ENCODE measurements around the gene SH3TC1.

The SH3TC1 gene

GRCh38 chr4:8174970-8175369 is 24.1 kb upstream of the SH3TC1 start:
- TF ChIP-seq CTCF (conservative IDR thresholded peaks at IDR 0.05) (no peak), ZFX (IDR thresholded peaks at IDR 0.05) (no peak)
- H3K27ac ChIP-seq = no peak overlapping the region

- TF ChIP-seq ZFX (IDR thresholded peaks at IDR 0.05) (no peak), CTCF (conservative IDR thresholded peaks at IDR 0.05) (no peak)
- no peak overlapping the region for H3K27ac ChIP-seq
Observed at GRCh38 chr4:8175686-8176085, 23.4 kb upstream of the SH3TC1 start.

GRCh38 chr4:8176547-8177399 is 22.3 kb upstream of the SH3TC1 start:
- no peak overlapping the region for H3K27ac ChIP-seq
- TF ChIP-seq ZFX (IDR thresholded peaks at IDR 0.05) (no peak), CTCF (conservative IDR thresholded peaks at IDR 0.05) (peak; percentile 90)

GRCh38 chr4:8177552-8177951 is 21.5 kb upstream of the SH3TC1 start:
- no peak overlapping the region for H3K27ac ChIP-seq
- no peak for TF ChIP-seq ZFX (IDR thresholded peaks at IDR 0.05)
- no peak for TF ChIP-seq CTCF (conservative IDR thresholded peaks at IDR 0.05)

- no peak for TF ChIP-seq ZFX (IDR thresholded peaks at IDR 0.05)
- no peak for TF ChIP-seq CTCF (conservative IDR thresholded peaks at IDR 0.05)
- no peak overlapping the region for H3K27ac ChIP-seq
Observed at GRCh38 chr4:8177956-8178355, 21.1 kb upstream of the SH3TC1 start.

- no peak for TF ChIP-seq ZFX (IDR thresholded peaks at IDR 0.05)
- no peak for TF ChIP-seq CTCF (conservative IDR thresholded peaks at IDR 0.05)
- no peak overlapping the region for H3K27ac ChIP-seq
Observed at GRCh38 chr4:8179074-8179473, 20.0 kb upstream of the SH3TC1 start.

GRCh38 chr4:8179771-8180170 is 19.3 kb upstream of the SH3TC1 start:
- H3K27ac ChIP-seq = no peak overlapping the region
- TF ChIP-seq ZFX (IDR thresholded peaks at IDR 0.05) (no peak), CTCF (conservative IDR thresholded peaks at IDR 0.05) (no peak)

Measured in C4-2B (cell line).